GM19023 (cell line): ENCODE measurements around the gene CNTN5.
"Not testable (repeated sequence)": the region's sequence is repeated elsewhere in the genome, so short reads cannot be mapped to it uniquely, and the experiment has no call there.

Source experiments
- ATAC-seq: cut with Tn5 transposase; IDR thresholded peaks from one replicate; pipeline ENCODE4 v1.9.1; 2021; ENCODE audit warnings: mild to moderate bottlenecking, moderate library complexity; ENCODE audit not compliant: unreplicated experiment

Gene CNTN5

GRCh38 chr11:99020352-99021225 lies at the start of gene CNTN5:
Gene CNTN5 (plus strand): TSS chr11:99020949.
- ATAC-seq, result peak; percentile 54

- ATAC-seq, result no peak
Observed at GRCh38 chr11:98979205-98979604, 41.5 kb upstream of the CNTN5 start.

- peak; percentile 48 for ATAC-seq
Observed at GRCh38 chr11:99015634-99016454, 4.9 kb upstream of the CNTN5 start.

- ATAC-seq, result no peak
Observed at GRCh38 chr11:99019696-99020095, 1.1 kb upstream of the CNTN5 start.

GRCh38 chr11:99037057-99037456 lies 16.3 kb downstream of the CNTN5 start:
- no peak for ATAC-seq

- no peak for ATAC-seq
Observed at GRCh38 chr11:99063331-99063730, 42.6 kb downstream of the CNTN5 start.

GRCh38 chr11:99065121-99065520 lies 44.4 kb downstream of the CNTN5 start:
- ATAC-seq, result no peak

- no peak for ATAC-seq
Observed at GRCh38 chr11:99066618-99067317, 46.0 kb downstream of the CNTN5 start.

- no peak for ATAC-seq
Observed at GRCh38 chr11:99068832-99069231, 48.1 kb downstream of the CNTN5 start.

- ATAC-seq, result peak; percentile 92
Observed at GRCh38 chr11:99069856-99070444, 49.2 kb downstream of the CNTN5 start.

GRCh38 chr11:99079576-99079975 lies 58.8 kb downstream of the CNTN5 start:
- ATAC-seq, result no peak

- no peak for ATAC-seq
Observed at GRCh38 chr11:99080154-99080553, 59.4 kb downstream of the CNTN5 start.

- ATAC-seq, result no peak
Observed at GRCh38 chr11:99098258-99098657, 77.5 kb downstream of the CNTN5 start.

GRCh38 chr11:99098751-99099150 lies 78.0 kb downstream of the CNTN5 start:
- ATAC-seq, result peak; percentile 91

- no peak for ATAC-seq
Observed at GRCh38 chr11:99117603-99118002, 96.9 kb downstream of the CNTN5 start.

- ATAC-seq, result not testable (repeated sequence)
Observed at GRCh38 chr11:99133862-99134261, 113.1 kb downstream of the CNTN5 start.

- no peak for ATAC-seq
Observed at GRCh38 chr11:99135508-99135907, 114.8 kb downstream of the CNTN5 start.

GRCh38 chr11:99142237-99142636 lies 121.5 kb downstream of the CNTN5 start:
- ATAC-seq, result no peak

- ATAC-seq, result no peak
Observed at GRCh38 chr11:99148352-99148751, 127.6 kb downstream of the CNTN5 start.

GRCh38 chr11:99154277-99154676 lies 133.5 kb downstream of the CNTN5 start:
- no peak for ATAC-seq

- no peak for ATAC-seq
Observed at GRCh38 chr11:99160447-99160846, 139.7 kb downstream of the CNTN5 start.
